ENCODE results near the gene SLC6A9. TPM values are rescaled to one million over a fixed set of nuclear protein-coding genes. Genes with fewer than 3 reads are reported as not detected.

The SLC6A9 gene
- total and polyA plus RNA-seq, 4 experiments from 2014 or later, result 0.75 to 0.84 TPM; not detected in 2

DNA sequence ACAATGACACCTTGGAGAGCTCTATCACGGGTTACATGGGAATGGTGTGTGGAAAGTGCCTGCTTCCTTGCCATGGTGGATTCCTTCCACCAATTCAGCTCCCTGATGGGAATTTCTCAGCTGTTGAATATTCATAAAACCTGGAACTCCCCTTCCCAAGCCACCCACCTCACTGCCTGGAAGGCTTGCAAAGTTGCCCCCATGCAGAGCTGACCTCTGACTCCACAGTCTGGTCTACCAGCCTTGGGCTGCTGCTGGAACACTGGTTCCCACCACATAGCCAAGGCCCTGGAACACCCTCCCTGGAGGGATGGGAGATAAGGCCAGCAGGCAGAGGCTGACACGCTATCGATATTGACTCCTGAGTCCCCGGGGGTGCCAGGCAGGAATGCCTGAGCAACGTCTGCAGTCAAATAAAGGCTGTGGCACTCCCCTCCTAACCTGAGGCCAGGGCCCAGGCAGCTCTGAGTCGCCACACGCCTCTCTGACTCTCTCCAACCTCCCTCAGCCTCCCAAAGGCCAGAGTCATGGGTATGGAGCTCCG is 31.1 kb downstream of the SLC6A9 start:
- Mint-ChIP-seq H3K36me3 (no peaks in the 10 kb centered on the region), H3K27me3 (no peaks in the 10 kb centered on the region), H3K4me3 (no peak overlapping the region), H3K9me3 (no peaks in the 10 kb centered on the region), H3K27ac (no peak overlapping the region), H3K4me1 (no peaks in the 10 kb centered on the region)
- POLR2A ChIA-PET (ENCODE audit: partially characterized antibody), result no interaction called here
- no peak for DNase-seq
- no peaks in the 10 kb centered on the region for H3K9me3 ChIP-seq (ENCODE audit: control insufficient read depth in 1 of 2, low read length in 2 of 2)
- CTCF ChIA-PET (ENCODE audit: partially characterized antibody), result interaction anchor here (0.8 to 10.2 kb wide), 3 partner anchors 9 to 46 kb away, joined by 3 to 225 read pairs (median 4); partner anchors contain the start of gene SLC6A9
- H3K4me1 ChIP-seq (ENCODE audit: insufficient read depth, low read length), result no peaks in the 10 kb centered on the region
- no peaks in the 10 kb centered on the region for H3K36me3 ChIP-seq (ENCODE audit: insufficient read depth, low read length)
- no peak overlapping the region for H3K4me3 ChIP-seq (ENCODE audit: low read length in 2 of 2)
- H3K27ac ChIP-seq (ENCODE audit: low read depth, low read length), result no peak overlapping the region
- intact Hi-C loops (cut with micrococcal nuclease), result no loop called here
- no peaks in the 10 kb centered on the region for H3K27me3 ChIP-seq (ENCODE audit: insufficient read depth, low read length)

DNA sequence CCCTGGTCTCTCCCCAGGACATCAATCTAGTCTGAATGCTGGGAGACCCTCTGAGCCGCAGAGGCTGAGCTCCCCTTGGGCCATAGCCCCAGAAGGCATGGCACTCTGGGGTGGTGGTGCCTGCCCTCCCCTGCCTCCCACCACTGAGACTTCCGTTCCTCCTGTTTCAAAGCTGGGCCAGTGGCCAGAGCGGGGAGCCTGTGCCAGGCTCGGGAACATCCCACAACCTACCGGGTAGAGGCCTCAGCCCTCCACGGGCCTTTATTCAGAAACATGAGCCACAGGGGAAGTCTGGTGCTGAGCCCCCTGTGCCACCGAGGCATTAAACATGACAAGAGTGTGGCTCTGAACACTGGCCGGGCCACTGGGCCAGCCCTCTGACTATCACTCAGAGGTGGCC is 31.8 kb downstream of the SLC6A9 start:
- H3K4me3 Mint-ChIP-seq, result no peak overlapping the region
- Histone ChIP-seq H3K4me3 (ENCODE audit: low read length in 2 of 2) (no peak overlapping the region), H3K9me3 (ENCODE audit: control insufficient read depth in 1 of 2, low read length in 2 of 2) (no peaks in the 10 kb centered on the region), H3K4me1 (ENCODE audit: insufficient read depth, low read length) (no peaks in the 10 kb centered on the region), H3K27me3 (ENCODE audit: insufficient read depth, low read length) (no peaks in the 10 kb centered on the region), H3K36me3 (ENCODE audit: insufficient read depth, low read length) (no peaks in the 10 kb centered on the region), H3K27ac (ENCODE audit: low read depth, low read length) (no peak overlapping the region)
- ChIA-PET POLR2A (ENCODE audit: partially characterized antibody) (no interaction called here), CTCF (ENCODE audit: partially characterized antibody) (interaction anchor here (0.8 to 10.2 kb wide), 3 partner anchors 9 to 46 kb away, joined by 3 to 225 read pairs (median 4); partner anchors contain the start of gene SLC6A9)
- H3K27ac Mint-ChIP-seq, result no peak overlapping the region
- H3K9me3 Mint-ChIP-seq, result no peaks in the 10 kb centered on the region
- H3K36me3 Mint-ChIP-seq, result no peaks in the 10 kb centered on the region
- intact Hi-C loops (cut with micrococcal nuclease), result no loop called here
- no peak for DNase-seq
- peaks cover 0 to 3% (median 0%) of the 10 kb centered on the region in 4 donors for H3K4me1 Mint-ChIP-seq
- H3K27me3 Mint-ChIP-seq, result no peaks in the 10 kb centered on the region

DNA sequence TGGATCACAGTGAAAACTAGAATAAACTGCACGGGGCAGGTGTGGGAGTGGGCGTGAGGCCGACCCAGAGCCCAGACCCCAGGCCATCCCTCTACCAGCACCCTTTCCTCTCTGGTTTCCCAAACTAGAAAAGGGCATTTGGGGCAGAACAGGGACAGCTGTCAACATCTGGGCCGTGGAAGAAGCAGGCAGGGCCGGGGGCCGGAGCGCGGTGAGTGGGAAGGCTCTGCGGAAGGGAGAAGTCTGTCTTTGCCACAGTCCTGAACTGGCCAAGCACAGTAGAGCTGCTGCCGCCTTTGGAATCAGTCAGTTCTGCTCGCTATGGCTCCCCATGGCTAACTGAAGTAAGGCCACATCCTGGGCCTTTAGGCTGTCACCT is 33.3 kb downstream of the SLC6A9 start:
- no peak for DNase-seq
- ChIA-PET POLR2A (ENCODE audit: partially characterized antibody) (no interaction called here), CTCF (ENCODE audit: partially characterized antibody) (interaction anchor here (10.2 kb wide), 1 partner anchor 35 kb away, joined by 225 read pairs; the partner anchor contains the start of gene SLC6A9)
- H3K9me3 Mint-ChIP-seq, result no peaks in the 10 kb centered on the region
- no peak overlapping the region for H3K4me3 ChIP-seq (ENCODE audit: low read length in 2 of 2)
- H3K36me3 Mint-ChIP-seq, result no peaks in the 10 kb centered on the region
- H3K4me1 Mint-ChIP-seq, result peaks cover 0 to 4% (median 0%) of the 10 kb centered on the region in 4 donors
- no peaks in the 10 kb centered on the region for H3K36me3 ChIP-seq (ENCODE audit: insufficient read depth, low read length)
- no peak overlapping the region for H3K27ac Mint-ChIP-seq
- H3K27ac ChIP-seq (ENCODE audit: low read depth, low read length), result no peak overlapping the region
- H3K27me3 Mint-ChIP-seq, result no peaks in the 10 kb centered on the region
- H3K4me3 Mint-ChIP-seq, result no peak overlapping the region
- no peaks in the 10 kb centered on the region for H3K9me3 ChIP-seq (ENCODE audit: control insufficient read depth in 1 of 2, low read length in 2 of 2)
- no peaks in the 10 kb centered on the region for H3K27me3 ChIP-seq (ENCODE audit: insufficient read depth, low read length)
- intact Hi-C loops (cut with micrococcal nuclease), result no loop called here
- H3K4me1 ChIP-seq (ENCODE audit: insufficient read depth, low read length), result no peaks in the 10 kb centered on the region

DNA sequence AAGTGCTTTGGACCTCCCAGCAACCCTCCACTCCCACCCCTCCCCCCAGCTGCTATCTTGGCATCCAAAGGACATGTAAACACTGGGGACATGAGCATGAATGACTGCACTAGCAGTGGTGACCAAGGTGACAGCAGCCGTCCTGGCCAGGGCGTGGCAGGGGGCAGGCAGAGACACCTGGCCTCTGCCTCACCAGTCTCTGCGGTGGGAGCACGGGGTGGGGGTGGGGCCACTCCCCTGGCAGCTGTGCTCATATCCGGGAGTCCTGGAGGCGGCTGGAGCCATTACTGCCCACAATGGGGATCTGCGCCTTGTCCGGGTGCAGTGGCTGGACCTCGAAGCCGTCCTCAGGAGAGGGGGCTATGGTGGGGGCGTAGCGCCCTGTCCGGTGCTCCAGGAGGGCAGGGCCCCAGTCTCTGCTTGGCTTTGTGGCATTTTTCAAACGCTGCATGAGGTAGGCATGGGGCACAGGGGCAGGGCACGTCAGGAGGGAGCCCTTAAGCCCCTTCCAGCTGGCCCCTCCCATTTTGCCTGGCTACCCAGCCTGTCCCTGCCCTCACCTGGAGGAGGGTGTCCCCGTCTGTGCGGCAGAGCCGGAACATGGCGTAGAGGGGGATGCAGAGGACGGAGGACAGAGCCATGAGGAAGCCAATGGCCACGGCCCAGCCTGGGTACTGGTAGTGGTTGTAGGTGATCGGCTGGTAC is 33.8 kb downstream of the SLC6A9 start:
- no peak for DNase-seq
- H3K36me3 Mint-ChIP-seq, result no peaks in the 10 kb centered on the region
- no peak overlapping the region for H3K27ac Mint-ChIP-seq
- ChIA-PET POLR2A (ENCODE audit: partially characterized antibody) (no interaction called here), CTCF (ENCODE audit: partially characterized antibody) (interaction anchor here (1.0 kb wide), 1 partner anchor 8 kb away, joined by 3 read pairs; no protein-coding TSS in a partner anchor)
- H3K9me3 Mint-ChIP-seq, result no peaks in the 10 kb centered on the region
- peaks cover 4 to 9% (median 5%) of the 10 kb centered on the region in 4 donors for H3K4me1 Mint-ChIP-seq
- H3K27ac ChIP-seq (ENCODE audit: low read depth, low read length), result no peak overlapping the region
- H3K27me3 Mint-ChIP-seq, result no peaks in the 10 kb centered on the region
- H3K9me3 ChIP-seq (ENCODE audit: control insufficient read depth in 1 of 2, low read length in 2 of 2), result no peaks in the 10 kb centered on the region
- H3K4me1 ChIP-seq (ENCODE audit: insufficient read depth, low read length), result peaks cover 3% of the 10 kb centered on the region
- no peak overlapping the region for H3K4me3 ChIP-seq (ENCODE audit: low read length in 2 of 2)
- intact Hi-C loops (cut with micrococcal nuclease), result no loop called here
- no peak overlapping the region for H3K4me3 Mint-ChIP-seq
- H3K27me3 ChIP-seq (ENCODE audit: insufficient read depth, low read length), result no peaks in the 10 kb centered on the region
- no peaks in the 10 kb centered on the region for H3K36me3 ChIP-seq (ENCODE audit: insufficient read depth, low read length)

DNA sequence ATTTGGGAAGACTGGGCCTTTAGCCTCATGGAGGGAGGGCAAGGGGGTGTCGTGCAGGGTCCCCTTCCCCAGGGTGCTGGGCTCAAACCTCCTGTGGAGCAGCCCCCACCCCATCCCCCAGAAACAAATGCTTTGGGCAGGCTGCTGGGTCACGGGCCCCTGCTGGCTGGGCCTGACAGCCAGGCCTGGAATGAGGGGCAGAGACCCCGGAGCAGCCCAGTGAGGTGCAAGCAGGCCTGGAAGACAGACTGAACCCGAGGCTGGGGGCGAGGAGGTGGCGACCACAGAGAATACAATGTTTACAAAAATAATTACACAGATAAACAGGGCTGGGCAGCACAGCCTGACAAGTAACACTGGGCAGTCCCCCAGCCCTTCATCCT is 34.5 kb downstream of the SLC6A9 start:
- no peak for DNase-seq
- Mint-ChIP-seq H3K4me1 (peaks cover 5 to 13% (median 10%) of the 10 kb centered on the region in 4 donors), H3K4me3 (no peak overlapping the region), H3K27ac (peak overlapping the region in 2 of 7 donors; percentile 48 to 72), H3K36me3 (peaks cover 0 to 2% of the 10 kb centered on the region in 2 donors), H3K27me3 (no peaks in the 10 kb centered on the region), H3K9me3 (no peaks in the 10 kb centered on the region)
- H3K27ac ChIP-seq (ENCODE audit: low read depth, low read length), result no peak overlapping the region
- H3K27me3 ChIP-seq (ENCODE audit: insufficient read depth, low read length), result no peaks in the 10 kb centered on the region
- ChIA-PET CTCF (ENCODE audit: partially characterized antibody) (interaction anchor here (1.0 to 1.5 kb wide), 2 partner anchors 9 to 40 kb away, joined by 3 to 4 read pairs; no protein-coding TSS in a partner anchor), POLR2A (ENCODE audit: partially characterized antibody) (no interaction called here)
- intact Hi-C loops (cut with micrococcal nuclease), result no loop called here
- H3K4me3 ChIP-seq (ENCODE audit: low read length in 2 of 2), result no peak overlapping the region
- H3K36me3 ChIP-seq (ENCODE audit: insufficient read depth, low read length), result no peaks in the 10 kb centered on the region
- no peaks in the 10 kb centered on the region for H3K9me3 ChIP-seq (ENCODE audit: control insufficient read depth in 1 of 2, low read length in 2 of 2)
- H3K4me1 ChIP-seq (ENCODE audit: insufficient read depth, low read length), result peaks cover 9% of the 10 kb centered on the region

DNA sequence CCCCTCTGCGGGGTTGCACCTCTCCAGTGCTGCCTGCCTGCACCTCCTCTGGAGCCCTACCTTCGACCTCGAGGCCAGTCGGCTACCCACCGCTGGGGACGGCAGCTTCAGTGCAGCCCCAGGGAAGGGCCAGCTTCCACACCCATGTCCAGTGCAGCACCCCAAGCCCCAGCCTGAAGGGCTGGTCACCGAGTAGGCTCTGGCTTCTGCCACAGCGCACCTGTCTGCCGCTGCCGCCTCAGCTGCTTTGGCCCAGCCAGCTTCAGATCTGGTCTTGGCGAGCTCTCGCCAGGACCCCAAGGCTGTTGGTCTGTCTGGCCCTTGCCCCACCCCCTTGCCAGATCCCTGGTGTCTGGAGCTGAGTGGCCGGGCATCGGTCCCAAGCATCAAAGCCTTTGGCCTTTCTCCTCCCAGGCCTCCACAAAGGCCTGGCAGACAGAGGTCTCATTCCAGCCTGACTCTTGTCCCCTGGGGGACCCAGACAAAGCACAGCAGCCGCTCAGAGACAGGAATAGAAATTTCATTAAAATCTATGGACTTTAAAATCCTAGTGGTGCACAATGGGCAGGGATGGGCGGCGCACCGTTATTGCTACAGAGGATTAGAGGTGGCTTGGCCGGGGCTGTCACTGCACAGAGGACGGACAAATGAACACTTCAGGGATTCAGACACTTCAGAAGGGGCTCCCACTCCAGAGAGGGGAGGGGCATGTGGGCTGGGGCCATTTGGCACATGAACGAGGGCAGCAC is 35.1 kb downstream of the SLC6A9 start:
- intact Hi-C loops (cut with micrococcal nuclease), result no loop called here
- ChIA-PET POLR2A (ENCODE audit: partially characterized antibody) (no interaction called here), CTCF (ENCODE audit: partially characterized antibody) (interaction anchor here (1.5 to 2.2 kb wide), 2 partner anchors 9 to 40 kb away, joined by 4 to 7 read pairs; no protein-coding TSS in a partner anchor)
- Mint-ChIP-seq H3K4me3 (no peak overlapping the region), H3K4me1 (peaks cover 5 to 19% (median 13%) of the 10 kb centered on the region in 4 donors), H3K27me3 (no peaks in the 10 kb centered on the region), H3K27ac (peak overlapping the region in 2 of 7 donors; percentile 48 to 72), H3K9me3 (no peaks in the 10 kb centered on the region), H3K36me3 (peaks cover 0 to 4% of the 10 kb centered on the region in 2 donors)
- Histone ChIP-seq H3K4me1 (ENCODE audit: insufficient read depth, low read length) (peaks cover 10% of the 10 kb centered on the region), H3K27me3 (ENCODE audit: insufficient read depth, low read length) (no peaks in the 10 kb centered on the region), H3K9me3 (ENCODE audit: control insufficient read depth in 1 of 2, low read length in 2 of 2) (no peaks in the 10 kb centered on the region), H3K27ac (ENCODE audit: low read depth, low read length) (no peak overlapping the region), H3K36me3 (ENCODE audit: insufficient read depth, low read length) (no peaks in the 10 kb centered on the region), H3K4me3 (ENCODE audit: low read length in 2 of 2) (no peak overlapping the region)
- no peak for DNase-seq
